Adrenal gland (tissue), 12 donors: ENCODE results near the gene AZGP1. TPM values are rescaled to one million over a fixed set of nuclear protein-coding genes. Genes with fewer than 3 reads are reported as not detected.
"Not testable (repeated sequence)": the region's sequence is repeated elsewhere in the genome, so short reads cannot be mapped to it uniquely, and the experiment has no call there.

Experiments
- DNase-seq, 7 donors: peaks; one replicate each; pipeline ENCODE4 v3.0.0-alpha.2; 2019 to 2020
- H3K27ac ChIP-seq, 5 donors: fragments of 200-600 bp; sonication (generic) in 4 of 5; 1 replicate in 3 of 5; 2 replicates in 2 of 5; pipeline versions ENCODE4 v1.5.1 to v1.8.0; 2016 to 2020; ENCODE audit warnings: mild to moderate bottlenecking in 1 of 5
- H3K27me3 ChIP-seq: fragments of 200-600 bp; 2 replicates; pipeline ENCODE4 v1.8.0; 2021
- H3K36me3 ChIP-seq, 2 donors: fragments of 200-600 bp; replicated peaks in 1 of 2; 1 replicate in 1 of 2; 2 replicates in 1 of 2; pipeline versions ENCODE4 v1.5.1 to v1.8.0; 2018 to 2022
- H3K4me1 ChIP-seq, 2 donors: fragments of 200-600 bp; replicated peaks in 1 of 2; 1 replicate in 1 of 2; 2 replicates in 1 of 2; pipeline versions ENCODE4 v1.5.1 to v1.8.0; 2018 to 2021
- H3K4me3 ChIP-seq, 4 donors: fragments of 200-600 bp; sonication (generic) in 3 of 4; one replicate each; pipeline ENCODE4 v1.5.1; 2016 to 2018
- H3K9me3 ChIP-seq, 3 donors: fragments of 200-600 bp; sonication (generic) in 1 of 3; replicated peaks in 1 of 3; 1 replicate in 2 of 3; 2 replicates in 1 of 3; pipeline versions ENCODE4 v1.5.1 to v1.8.0; 2016 to 2021
- CTCF ChIP-seq, 6 experiments: fragments of 450-650 bp in 4 of 6; fragments of 200-600 bp in 2 of 6; sonication (generic) in 1 of 6; IDR thresholded peaks; 1 replicate in 5 of 6; 2 replicates in 1 of 6; pipeline versions ENCODE4 v1.5.1 to v1.8.0; 2016 to 2021; ENCODE audit warnings: antibody characterized with exemption in 6 of 6, mild to moderate bottlenecking in 2 of 6, moderate library complexity in 1 of 6
- POLR2A ChIP-seq, 2 donors: fragments of 450-650 bp; IDR thresholded peaks; one replicate each; pipeline ENCODE4 v1.6.1; 2017; ENCODE audit warnings: antibody characterized with exemption in 2 of 2, mild to moderate bottlenecking in 2 of 2, moderate library complexity in 1 of 2
- WGBS, 4 donors: extraction: QIAGEN DNeasy Blood & Tissue Kit in 2 of 4; methylation state at CpG; one replicate each; pipeline versions ENCODE4 v1.1.5 to v1.1.7; 2013 to 2017; 5-methylcytosine and 5-hydroxymethylcytosine counted together
- intact Hi-C, 2 donors: fragments of 100-400 bp; cut with DNase I; formaldehyde crosslinking; loops; one replicate each; pipeline versions ENCODE4 v1.14.1 to v1.15.0; 2022 to 2023
- polyA plus RNA-seq, 3 donors: library from polyadenylated mRNA; stranded (reverse); fragments of 200-250 nt in 2 of 3; fragments of 350-450 nt in 1 of 3; fragmentation: Illumina TruSeq in 1 of 3; extraction: RNeasy Lipid Tissue Mini Kit (QIAGEN cat#74804) in 1 of 3; gene quantifications; one replicate each; pipeline ENCODE4 v1.2.3, GENCODE V29; 2013 to 2014
- total RNA-seq, 9 donors: library from RNA; depleted of rRNA in 4 of 9; stranded (reverse); fragments of >200 nt in 4 of 9; fragments of 120-200 nt in 1 of 9; fragmentation: NEBNext Ultra II Directional in 1 of 9; extraction: Animal tissue kit (Norgen Biotek cat#: 25700) in 1 of 9; gene quantifications; one replicate each; pipeline versions ENCODE4 v1.1.0 to v1.2.4, GENCODE V29; 2013 to 2023
- donor health status: healthy with polysubstance abuse.
- donor health status: Bipolar disorder and iron deficiency.
- donor health status: DM: yes; HTN: yes; CAD: no.
- donor health status: DM: no; HTN: no; CAD: no.
- donor health status: DM: no; HTN: no; CAD: no.
- donor health status: DM: yes; HTN: yes; CAD: no.

The AZGP1 gene
- total and polyA plus RNA-seq, 12 donors: 0.50 to 29.7 (median 2.0) TPM; not detected in 2

GRCh38 chr7:100011516-100011915 is 35.7 kb upstream of the AZGP1 start:
- intact Hi-C loops: loop anchor here in 1 of 2 donors (5.0 kb wide), 1 partner anchor 41 kb away; no protein-coding TSS in a partner anchor
- no peak for DNase-seq
- no peak for TF ChIP-seq CTCF (IDR thresholded peaks at IDR 0.05)
- TF ChIP-seq POLR2A (IDR thresholded peaks at IDR 0.05): no peak
- 67 to 76% (median 71%) methylated on average over 3 of the region's 3 CpGs for WGBS, 4 donors
- H3K27ac ChIP-seq: no peak overlapping the region
- H3K27me3 ChIP-seq: no peaks in the 10 kb centered on the region
- H3K36me3 ChIP-seq: no peaks in the 10 kb centered on the region
- peaks cover 3 to 8% of the 10 kb centered on the region in 2 donors for H3K4me1 ChIP-seq
- H3K9me3 ChIP-seq: no peaks in the 10 kb centered on the region
- no peak overlapping the region for H3K4me3 ChIP-seq

DNA sequence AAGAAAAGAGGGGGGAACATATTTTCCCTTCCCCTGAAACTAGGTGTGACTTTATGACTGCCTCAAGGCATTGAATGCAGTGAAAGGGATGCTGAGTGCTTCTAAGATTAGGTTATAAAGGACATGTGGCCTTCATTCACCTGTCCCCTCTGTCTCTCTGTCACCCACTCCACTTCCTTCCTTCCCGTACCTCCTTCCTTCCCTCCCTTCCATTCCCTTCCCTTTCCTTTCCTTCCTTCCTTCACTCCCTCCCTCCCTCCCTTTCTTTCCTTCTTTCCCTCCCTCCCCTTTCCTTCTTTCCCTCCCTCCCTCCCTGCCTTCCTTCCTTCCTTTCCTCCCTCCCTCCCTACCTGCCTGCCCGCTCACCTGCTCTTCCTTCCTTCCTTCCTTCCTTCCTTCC is 35.1 kb upstream of the AZGP1 start:
- TF ChIP-seq CTCF (IDR thresholded peaks at IDR 0.05) (no peak), POLR2A (IDR thresholded peaks at IDR 0.05) (no peak)
- intact Hi-C loops: loop anchor here in 1 of 2 donors (5.0 kb wide), 1 partner anchor 41 kb away; no protein-coding TSS in a partner anchor
- Histone ChIP-seq H3K27me3 (no peaks in the 10 kb centered on the region), H3K9me3 (no peaks in the 10 kb centered on the region), H3K36me3 (no peaks in the 10 kb centered on the region), H3K4me3 (no peak overlapping the region), H3K4me1 (peaks cover 3 to 5% of the 10 kb centered on the region in 2 donors), H3K27ac (no peak overlapping the region)
- no peak for DNase-seq
- 60 to 79% (median 72%) methylated on average over 2 of the region's 2 CpGs for WGBS, 4 donors

DNA sequence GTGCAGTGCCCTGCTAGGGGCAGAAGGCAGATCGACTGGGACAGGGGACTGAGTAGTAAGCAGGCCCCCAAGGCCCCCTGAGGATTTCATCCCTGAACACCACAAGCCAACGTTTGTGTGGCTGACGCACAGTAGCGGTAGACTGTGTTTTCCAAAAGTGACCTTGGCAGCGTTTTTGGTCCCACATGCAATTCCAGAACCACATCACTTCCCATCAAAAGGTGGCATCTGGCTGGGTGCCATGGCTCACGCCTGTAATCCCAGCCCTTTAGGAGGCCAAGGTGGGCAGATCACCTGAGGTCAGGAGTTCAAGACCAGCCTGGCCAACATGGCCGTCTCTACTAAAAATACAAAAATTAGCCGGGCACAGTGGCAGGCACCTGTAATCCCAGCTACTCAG is 34.1 kb upstream of the AZGP1 start:
- not testable (repeated sequence) for H3K4me1 ChIP-seq, H3K9me3 ChIP-seq, DNase-seq, H3K27ac ChIP-seq, H3K27me3 ChIP-seq, H3K4me3 ChIP-seq, H3K36me3 ChIP-seq
- intact Hi-C loops: loop anchor here in 1 of 2 donors (5.0 kb wide), 1 partner anchor 42 kb away; no protein-coding TSS in a partner anchor
- 61 to 70% (median 68%) methylated on average over 5 to 8 of the region's 8 CpGs for WGBS, 4 donors

- no peaks in the 10 kb centered on the region for H3K27me3 ChIP-seq
- H3K27ac ChIP-seq: no peak overlapping the region
- TF ChIP-seq POLR2A (IDR thresholded peaks at IDR 0.05): no peak
- TF ChIP-seq CTCF (IDR thresholded peaks at IDR 0.05): no peak
- DNase-seq: no peak
- WGBS, 4 donors: 64 to 75% (median 71%) methylated on average over 10 of the region's 10 CpGs
- H3K4me3 ChIP-seq: no peak overlapping the region
- no peaks in the 10 kb centered on the region for H3K9me3 ChIP-seq
- intact Hi-C loops: no loop called here
- H3K36me3 ChIP-seq: no peaks in the 10 kb centered on the region
- H3K4me1 ChIP-seq: no peaks in the 10 kb centered on the region
These were observed 32.7 kb upstream of the AZGP1 start for GRCh38 chr7:100008525-100008924.

DNA sequence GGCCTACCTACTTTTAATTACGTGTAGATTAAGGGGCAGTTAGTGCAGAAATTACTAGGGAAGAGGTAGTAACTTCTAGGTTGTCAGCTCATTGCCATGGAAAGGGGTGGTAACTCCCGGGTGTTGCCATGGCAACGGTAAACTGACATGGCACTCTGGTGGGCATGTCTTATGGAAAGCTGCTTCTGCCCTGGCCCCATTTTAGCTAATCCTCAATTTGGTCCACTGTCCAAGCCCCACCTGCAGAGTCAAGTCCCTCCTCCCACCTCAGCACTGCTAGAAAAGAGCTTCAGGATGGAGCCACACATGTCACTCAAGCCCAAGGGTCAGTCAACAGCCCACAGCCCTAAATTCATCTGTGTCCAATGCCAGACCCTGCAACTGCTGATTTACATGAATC is 32.1 kb upstream of the AZGP1 start:
- no peaks in the 10 kb centered on the region for H3K4me1 ChIP-seq
- TF ChIP-seq CTCF (IDR thresholded peaks at IDR 0.05): no peak
- TF ChIP-seq POLR2A (IDR thresholded peaks at IDR 0.05): no peak
- 54 to 80% (median 69%) methylated on average over 3 of the region's 3 CpGs for WGBS, 4 donors
- H3K4me3 ChIP-seq: no peak overlapping the region
- no peaks in the 10 kb centered on the region for H3K9me3 ChIP-seq
- no peaks in the 10 kb centered on the region for H3K36me3 ChIP-seq
- no peaks in the 10 kb centered on the region for H3K27me3 ChIP-seq
- no peak overlapping the region for H3K27ac ChIP-seq
- no peak for DNase-seq
- intact Hi-C loops: no loop called here
